HG03469 (cell line): ENCODE results near the gene CTNNA1.

Experiments used
- ATAC-seq: cut with Tn5 transposase; IDR thresholded peaks from one replicate; pipeline ENCODE4 v1.9.1; 2021; ENCODE audit warnings: mild to moderate bottlenecking, moderate library complexity, moderate number of reproducible peaks; ENCODE audit not compliant: unreplicated experiment

The CTNNA1 gene

GRCh38 chr5:138925090-138925635 is 171.9 kb downstream of the CTNNA1 start:
- ATAC-seq = no peak

DNA sequence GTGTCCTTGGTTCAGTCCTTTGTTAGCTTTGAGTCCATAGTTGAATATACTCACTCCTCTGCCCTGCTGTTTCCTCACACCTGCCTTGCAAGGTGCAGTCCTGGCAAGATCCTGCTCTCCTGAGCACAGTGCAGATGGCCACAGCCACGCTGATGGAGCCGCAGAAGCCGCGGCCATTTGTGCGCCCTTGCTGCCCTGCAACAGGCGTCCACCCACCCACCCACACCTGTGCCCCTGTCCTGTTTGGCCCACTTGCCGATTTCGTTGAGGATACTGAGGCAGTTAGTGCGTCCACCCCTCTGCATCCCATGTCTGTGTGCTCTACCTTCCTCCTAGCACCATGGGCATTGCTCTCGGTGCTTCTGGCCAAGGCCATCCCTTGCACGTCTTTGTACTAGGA is 173.0 kb downstream of the CTNNA1 start:
- ATAC-seq = no peak

DNA sequence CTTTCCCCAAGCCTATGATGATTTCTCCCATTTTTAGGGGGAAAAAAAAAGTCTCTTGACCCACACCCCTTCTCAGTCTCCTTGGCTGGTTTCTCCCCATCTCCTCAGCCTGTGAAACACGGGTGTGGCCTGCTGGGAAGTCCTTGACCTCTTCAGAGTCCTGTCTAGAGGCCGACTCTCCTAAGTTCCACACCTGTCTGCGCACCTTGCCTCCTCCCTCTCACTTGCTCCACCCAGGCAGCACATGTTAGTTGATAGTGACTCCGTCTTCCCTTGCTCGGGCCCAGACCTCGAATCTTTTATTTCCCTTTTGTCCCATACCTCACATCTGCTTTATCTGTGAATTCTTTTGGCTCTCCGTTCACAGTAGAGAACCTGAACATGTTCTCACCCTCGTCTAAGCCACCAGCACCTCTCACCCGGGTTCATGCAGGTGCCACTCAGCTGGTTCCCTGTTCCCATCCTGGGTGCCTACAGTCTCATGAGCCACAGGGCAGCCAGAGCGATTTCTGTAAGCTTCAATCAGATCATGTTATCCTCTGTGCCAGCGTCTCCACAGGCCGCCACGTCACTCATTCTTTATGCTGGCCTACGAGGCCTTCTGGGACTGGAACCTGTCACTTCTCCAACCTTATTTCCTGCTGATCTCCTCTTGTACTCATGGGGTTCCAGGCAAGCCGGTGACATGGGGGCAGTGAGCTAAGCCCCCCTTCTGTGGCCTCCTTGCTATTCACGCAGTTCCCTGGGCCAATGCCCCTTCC is 173.6 kb downstream of the CTNNA1 start:
- ATAC-seq = no peak

DNA sequence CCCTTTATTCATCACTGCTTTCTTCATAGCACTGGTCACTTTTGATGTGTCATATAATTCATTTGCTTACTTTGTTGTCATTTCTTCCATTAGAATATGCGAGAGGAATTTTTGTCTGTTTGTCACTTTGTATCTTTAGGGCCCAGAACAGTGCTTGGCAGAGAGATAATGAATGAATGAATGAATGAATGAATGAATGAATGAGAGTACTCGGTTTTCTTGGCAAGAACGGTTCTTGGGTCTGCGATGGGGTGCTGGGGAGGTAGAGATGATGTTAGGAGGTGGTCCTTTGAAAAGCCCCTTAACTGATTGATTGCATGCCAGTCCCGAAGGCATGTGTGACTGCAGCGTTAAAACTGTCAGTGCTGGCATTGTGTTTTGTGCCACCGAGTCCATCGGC is 174.3 kb downstream of the CTNNA1 start:
- no peak for ATAC-seq

DNA sequence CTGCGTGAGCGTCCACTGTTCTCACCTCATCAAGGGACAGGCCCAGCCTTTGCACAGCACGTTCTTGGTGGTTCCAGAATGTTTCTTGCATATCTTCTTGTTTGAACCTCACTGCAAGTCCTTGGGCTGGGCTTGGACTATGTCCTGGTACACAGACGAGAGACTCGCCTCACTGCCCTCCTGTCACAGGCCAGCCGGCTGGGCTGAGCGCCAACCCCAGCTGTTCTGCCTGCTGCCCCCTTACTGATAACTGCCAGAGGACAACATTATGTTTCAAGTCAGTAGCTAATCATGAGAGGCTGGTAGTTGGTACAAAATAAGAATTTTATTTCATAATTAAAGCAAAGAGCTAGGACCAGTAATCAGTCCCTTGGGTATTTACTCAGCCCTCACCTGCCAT is 174.8 kb downstream of the CTNNA1 start:
- no peak for ATAC-seq

GRCh38 chr5:138929571-138929955 is 176.3 kb downstream of the CTNNA1 start:
- ATAC-seq = no peak

DNA sequence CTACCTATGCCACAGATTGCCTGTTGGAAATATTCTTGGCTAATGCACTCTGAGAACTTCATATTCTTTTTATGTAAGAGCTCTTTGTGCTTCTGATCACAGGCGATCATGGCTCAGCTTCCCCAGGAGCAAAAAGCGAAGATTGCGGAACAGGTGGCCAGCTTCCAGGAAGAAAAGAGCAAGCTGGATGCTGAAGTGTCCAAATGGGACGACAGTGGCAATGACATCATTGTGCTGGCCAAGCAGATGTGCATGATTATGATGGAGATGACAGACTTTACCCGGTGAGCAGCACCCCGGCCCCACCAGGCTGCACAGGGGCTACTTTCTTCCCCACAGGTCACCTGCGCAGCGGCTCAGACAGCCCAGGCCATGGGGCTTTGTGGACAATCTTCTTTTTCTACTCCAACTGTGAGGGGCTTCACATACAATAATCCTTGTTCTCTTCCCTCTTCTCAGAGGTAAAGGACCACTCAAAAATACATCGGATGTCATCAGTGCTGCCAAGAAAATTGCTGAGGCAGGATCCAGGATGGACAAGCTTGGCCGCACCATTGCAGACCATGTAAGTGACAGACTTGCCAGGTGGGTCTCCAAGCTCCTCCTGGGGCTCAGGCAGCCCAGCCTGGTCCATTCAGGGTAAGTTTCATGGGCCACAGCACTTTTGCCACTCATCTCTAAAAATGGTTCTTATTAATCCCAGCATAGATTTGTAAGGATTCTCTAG is 177.3 kb downstream of the CTNNA1 start:
- ATAC-seq = no peak

GRCh38 chr5:138932171-138932810 is 179.1 kb downstream of the CTNNA1 start:
- ATAC-seq = no peak

- no peak for ATAC-seq
Measured at GRCh38 chr5:138933522-138934290, 180.5 kb downstream of the CTNNA1 start.

- ATAC-seq = no peak
Measured at GRCh38 chr5:138934971-138935370, 181.7 kb downstream of the CTNNA1 start.

- no peak for ATAC-seq
Measured at GRCh38 chr5:138935466-138935865, 182.2 kb downstream of the CTNNA1 start.

DNA sequence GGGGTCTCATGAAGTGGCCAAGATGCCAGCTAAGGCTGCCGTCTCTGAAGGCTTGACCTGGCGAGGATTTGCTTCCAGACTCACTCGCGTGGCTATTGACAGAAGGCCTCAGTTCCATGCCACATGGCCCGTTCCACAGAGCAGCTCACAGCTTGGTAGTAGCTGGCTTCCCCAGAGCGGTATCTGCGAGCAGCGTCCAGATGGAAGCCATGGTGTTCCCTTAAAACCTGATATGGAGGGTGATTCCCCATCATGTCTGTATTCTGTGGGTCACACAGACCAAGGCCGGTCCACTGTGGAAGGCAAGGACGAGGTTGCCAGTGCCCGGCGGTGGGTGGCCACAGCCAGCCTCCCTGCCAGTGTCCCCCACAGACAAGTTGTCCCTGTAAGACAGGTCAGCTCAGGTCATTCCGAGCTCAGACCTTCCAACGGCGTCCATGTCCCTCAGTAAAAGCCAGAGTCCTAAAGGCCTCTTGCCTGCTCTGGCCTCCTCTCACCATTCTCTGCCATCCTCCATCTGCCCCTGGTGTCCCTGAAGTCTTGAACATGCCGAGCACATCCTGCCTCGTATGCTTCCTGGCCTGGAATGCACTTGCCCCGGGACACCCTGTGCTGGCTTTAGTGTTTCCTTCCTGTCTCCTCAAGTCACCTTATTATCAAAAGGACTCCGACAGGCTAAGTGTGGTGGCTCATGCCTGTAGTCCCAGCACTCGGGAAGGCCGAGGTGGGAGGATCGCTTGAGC is 183.2 kb downstream of the CTNNA1 start:
- no peak for ATAC-seq

- ATAC-seq = no peak
Measured at GRCh38 chr5:138936968-138937345, 183.7 kb downstream of the CTNNA1 start.

- no peak for ATAC-seq
Measured at GRCh38 chr5:138937392-138938387, 184.5 kb downstream of the CTNNA1 start.

DNA sequence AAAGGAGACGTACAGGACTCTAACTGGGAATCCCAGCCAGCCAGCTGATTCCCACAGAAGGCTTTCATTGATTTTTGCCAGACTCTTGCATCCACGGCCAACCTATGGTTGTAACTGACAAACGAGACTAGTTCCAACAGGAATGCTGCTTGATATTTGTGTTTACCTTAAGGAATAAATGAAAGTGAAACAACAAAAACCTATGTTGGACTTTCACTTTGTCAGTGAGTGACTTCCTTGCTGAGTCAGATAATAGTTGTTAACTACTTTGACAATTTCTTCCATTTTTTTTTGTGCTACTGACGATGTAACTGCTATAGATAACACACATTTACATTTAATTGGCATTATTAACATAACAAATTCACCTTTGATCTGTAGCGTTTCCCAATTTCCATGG is 185.3 kb downstream of the CTNNA1 start:
- ATAC-seq = no peak

DNA sequence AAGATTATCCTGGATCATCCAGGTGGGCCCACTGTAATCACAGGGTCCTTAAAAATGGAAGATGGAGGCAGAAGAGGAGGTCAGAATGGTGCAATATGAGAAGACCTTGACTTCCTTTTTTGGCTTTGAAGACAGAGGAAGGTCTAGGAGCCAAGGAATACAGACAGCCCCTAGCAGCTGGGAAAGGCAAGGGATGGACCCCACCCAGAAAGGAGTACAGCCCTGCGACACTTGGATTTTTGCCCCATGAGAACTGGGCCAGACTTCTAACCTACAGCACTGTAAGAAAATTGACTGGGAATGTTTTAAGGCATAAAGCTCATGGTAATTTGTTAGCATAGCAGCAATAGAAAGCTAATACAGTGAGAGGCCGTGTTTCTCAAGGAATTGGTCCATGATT is 188.8 kb downstream of the CTNNA1 start:
- ATAC-seq = no peak

- ATAC-seq = no peak
Measured at GRCh38 chr5:138942861-138943260, 189.6 kb downstream of the CTNNA1 start.

GRCh38 chr5:138943599-138944173 is 190.5 kb downstream of the CTNNA1 start:
- ATAC-seq = no peak
